GM12878 (cell line): ENCODE measurements around the gene C16orf90. TPM values are rescaled to one million over a fixed set of nuclear protein-coding genes. Genes with fewer than 3 reads are reported as not detected.
A peak's percentile ranks its signal among the peaks of the same experiment; 100 is the strongest.

Experiments used
- CHD2 ChIP-seq: IDR thresholded peaks from 2 replicates; pipeline ENCODE4 v1.6.1; 2011; ENCODE audit warnings: low read depth, low read length, improper control_type of control experiment, borderline replicate concordance
- MEF2A ChIP-seq: IDR thresholded peaks from 2 replicates; pipeline ENCODE4 v1.6.1; 2011; ENCODE audit warnings: low read depth, mild to moderate bottlenecking, low read length, moderate library complexity; ENCODE audit not compliant: insufficient read depth
- MYB ChIP-seq: fragments of 150-350 bp; IDR thresholded peaks from 2 replicates; pipeline ENCODE4 v1.6.1; 2014; ENCODE audit warnings: mild to moderate bottlenecking, low read depth, low read length, borderline replicate concordance
- NFYB ChIP-seq: IDR thresholded peaks from 2 replicates; pipeline ENCODE4 v1.6.1; 2011; ENCODE audit warnings: low read depth, mild to moderate bottlenecking, low read length, improper control_type of control experiment, moderate library complexity; ENCODE audit not compliant: insufficient read depth
- NRF1 ChIP-seq: conservative IDR thresholded peaks from 2 replicates; pipeline ENCODE4 v1.6.1; 2011; ENCODE audit warnings: mild to moderate bottlenecking, low read depth, low read length, improper control_type of control experiment
- POLR2A ChIP-seq: IDR thresholded peaks from 2 replicates; pipeline ENCODE4 v1.6.1; 2011; ENCODE audit warnings: low read depth, mild to moderate bottlenecking, low read length
- RBBP5 ChIP-seq: fragments of 200-600 bp; sonication (generic); conservative IDR thresholded peaks from 2 replicates; pipeline ENCODE4 v1.6.1; 2016
- SIX5 ChIP-seq: IDR thresholded peaks from 2 replicates; pipeline ENCODE4 v1.6.1; 2011; ENCODE audit warnings: mild to moderate bottlenecking, low read depth, low read length, moderate library complexity; ENCODE audit not compliant: severe bottlenecking
- polyA plus RNA-seq, 11 experiments: library from polyadenylated mRNA; depleted of rRNA in 4 of 11; unstranded in 6 of 11; stranded (reverse) in 5 of 11; fragments of >200 nt; fragmentation: Nextera tagmentation in 4 of 11; fragmentation: Illumina TruSeq in 1 of 11; extraction: Ambion mirVana in 4 of 11; extraction: Trizol in 1 of 11; gene quantifications; 1 replicate in 1 of 11; 2 replicates in 10 of 11; pipeline versions ENCODE4 v1.2.1 to v1.2.3, GENCODE V29; 2011 to 2016; ENCODE audit warnings: inconsistent platforms in 2 of 11, missing spikeins in 2 of 11, low read depth in 1 of 11
- total RNA-seq, 4 experiments: library from RNA; depleted of rRNA in 3 of 4; stranded (reverse); fragments of >200 nt in 3 of 4; fragmentation: Illumina TruSeq in 1 of 4; extraction: Trizol in 1 of 4; gene quantifications; 2 replicates each; pipeline versions ENCODE4 v1.2.1 to v1.2.3, GENCODE V29; 2013 to 2021
- TF ChIP-seq, protein P1 (sequence below): fragments of 450-650 bp; IDR thresholded peaks from 2 replicates; pipeline ENCODE4 v1.6.1; 2016; ENCODE audit warnings: mild to moderate bottlenecking
- TF ChIP-seq, protein P2 (sequence below): fragments of 450-650 bp; IDR thresholded peaks from 2 replicates; pipeline ENCODE4 v1.6.1; 2016; ENCODE audit warnings: mild to moderate bottlenecking, moderate library complexity, borderline replicate concordance
- TF ChIP-seq, protein P3 (sequence below): fragments of 450-650 bp; IDR thresholded peaks from 2 replicates; pipeline ENCODE4 v1.6.1; 2018; ENCODE audit warnings: mild to moderate bottlenecking, low read depth, moderate library complexity; ENCODE audit not compliant: partially characterized antibody
- TF ChIP-seq, protein P4 (sequence below): fragments of 450-650 bp; formaldehyde crosslinking; IDR thresholded peaks from 2 replicates; pipeline ENCODE4 v1.4.0; 2020; ENCODE audit warnings: mild to moderate bottlenecking, moderate library complexity
- TF ChIP-seq, protein P5 (sequence below): IDR thresholded peaks from 2 replicates; pipeline ENCODE4 v1.6.1; 2011; ENCODE audit warnings: low read depth, low read length, improper control_type of control experiment, borderline replicate concordance

The C16orf90 gene
- total and polyA plus RNA-seq, 10 of the 15 experiments (the other 5 are each of a cell fraction or from before 2014, with no cell fraction given): not detected

DNA sequence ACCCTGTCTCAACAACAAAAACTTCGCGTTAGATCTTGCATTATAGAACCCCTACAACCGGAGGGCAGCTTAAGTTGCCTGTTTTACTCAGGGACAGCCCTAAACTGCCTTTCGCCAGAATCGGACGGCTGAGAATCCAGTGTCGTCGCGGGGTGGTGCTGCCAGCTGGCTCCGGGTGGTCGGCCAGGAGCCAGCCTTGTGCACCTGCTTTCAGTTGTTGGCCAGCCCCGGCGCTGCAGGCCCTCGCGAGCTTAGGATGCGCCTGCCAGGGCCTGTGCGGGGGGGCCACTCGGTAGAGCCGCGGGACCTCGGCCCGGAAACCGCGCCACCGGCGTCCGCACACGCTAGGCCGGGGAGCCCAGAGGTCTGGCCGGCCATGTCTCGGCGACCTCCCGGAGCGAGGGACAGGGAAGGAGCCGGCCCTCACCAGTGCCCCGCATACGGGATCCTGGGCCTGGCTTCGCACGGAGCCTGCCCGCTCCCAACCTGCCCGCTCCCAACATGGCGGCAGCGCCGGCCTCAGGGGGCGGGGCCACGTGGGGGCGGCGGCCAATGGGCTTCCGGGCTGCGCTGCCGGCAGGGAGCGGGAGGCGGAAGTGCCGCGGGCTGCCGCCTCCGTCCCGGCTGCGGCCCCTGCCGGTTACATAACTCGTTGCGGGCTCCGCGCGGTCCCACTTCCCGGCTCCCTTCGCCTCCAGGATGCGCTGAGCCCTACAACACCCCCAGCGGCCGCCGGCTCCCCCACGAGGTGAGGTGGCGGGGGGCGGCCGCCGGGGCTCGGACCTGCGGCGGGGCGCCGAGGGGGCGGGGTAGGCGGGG is 37.6 kb downstream of the C16orf90 start (continued):
- TF ChIP-seq, protein P1, sequence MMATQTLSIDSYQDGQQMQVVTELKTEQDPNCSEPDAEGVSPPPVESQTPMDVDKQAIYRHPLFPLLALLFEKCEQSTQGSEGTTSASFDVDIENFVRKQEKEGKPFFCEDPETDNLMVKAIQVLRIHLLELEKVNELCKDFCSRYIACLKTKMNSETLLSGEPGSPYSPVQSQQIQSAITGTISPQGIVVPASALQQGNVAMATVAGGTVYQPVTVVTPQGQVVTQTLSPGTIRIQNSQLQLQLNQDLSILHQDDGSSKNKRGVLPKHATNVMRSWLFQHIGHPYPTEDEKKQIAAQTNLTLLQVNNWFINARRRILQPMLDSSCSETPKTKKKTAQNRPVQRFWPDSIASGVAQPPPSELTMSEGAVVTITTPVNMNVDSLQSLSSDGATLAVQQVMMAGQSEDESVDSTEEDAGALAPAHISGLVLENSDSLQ: peak; percentile 18; the same call in 1 of the 2 replicates
- TF ChIP-seq, protein P2, sequence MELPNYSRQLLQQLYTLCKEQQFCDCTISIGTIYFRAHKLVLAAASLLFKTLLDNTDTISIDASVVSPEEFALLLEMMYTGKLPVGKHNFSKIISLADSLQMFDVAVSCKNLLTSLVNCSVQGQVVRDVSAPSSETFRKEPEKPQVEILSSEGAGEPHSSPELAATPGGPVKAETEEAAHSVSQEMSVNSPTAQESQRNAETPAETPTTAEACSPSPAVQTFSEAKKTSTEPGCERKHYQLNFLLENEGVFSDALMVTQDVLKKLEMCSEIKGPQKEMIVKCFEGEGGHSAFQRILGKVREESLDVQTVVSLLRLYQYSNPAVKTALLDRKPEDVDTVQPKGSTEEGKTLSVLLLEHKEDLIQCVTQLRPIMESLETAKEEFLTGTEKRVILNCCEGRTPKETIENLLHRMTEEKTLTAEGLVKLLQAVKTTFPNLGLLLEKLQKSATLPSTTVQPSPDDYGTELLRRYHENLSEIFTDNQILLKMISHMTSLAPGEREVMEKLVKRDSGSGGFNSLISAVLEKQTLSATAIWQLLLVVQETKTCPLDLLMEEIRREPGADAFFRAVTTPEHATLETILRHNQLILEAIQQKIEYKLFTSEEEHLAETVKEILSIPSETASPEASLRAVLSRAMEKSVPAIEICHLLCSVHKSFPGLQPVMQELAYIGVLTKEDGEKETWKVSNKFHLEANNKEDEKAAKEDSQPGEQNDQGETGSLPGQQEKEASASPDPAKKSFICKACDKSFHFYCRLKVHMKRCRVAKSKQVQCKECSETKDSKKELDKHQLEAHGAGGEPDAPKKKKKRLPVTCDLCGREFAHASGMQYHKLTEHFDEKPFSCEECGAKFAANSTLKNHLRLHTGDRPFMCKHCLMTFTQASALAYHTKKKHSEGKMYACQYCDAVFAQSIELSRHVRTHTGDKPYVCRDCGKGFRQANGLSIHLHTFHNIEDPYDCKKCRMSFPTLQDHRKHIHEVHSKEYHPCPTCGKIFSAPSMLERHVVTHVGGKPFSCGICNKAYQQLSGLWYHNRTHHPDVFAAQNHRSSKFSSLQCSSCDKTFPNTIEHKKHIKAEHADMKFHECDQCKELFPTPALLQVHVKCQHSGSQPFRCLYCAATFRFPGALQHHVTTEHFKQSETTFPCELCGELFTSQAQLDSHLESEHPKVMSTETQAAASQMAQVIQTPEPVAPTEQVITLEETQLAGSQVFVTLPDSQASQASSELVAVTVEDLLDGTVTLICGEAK: no peak
- TF ChIP-seq, protein P3, sequence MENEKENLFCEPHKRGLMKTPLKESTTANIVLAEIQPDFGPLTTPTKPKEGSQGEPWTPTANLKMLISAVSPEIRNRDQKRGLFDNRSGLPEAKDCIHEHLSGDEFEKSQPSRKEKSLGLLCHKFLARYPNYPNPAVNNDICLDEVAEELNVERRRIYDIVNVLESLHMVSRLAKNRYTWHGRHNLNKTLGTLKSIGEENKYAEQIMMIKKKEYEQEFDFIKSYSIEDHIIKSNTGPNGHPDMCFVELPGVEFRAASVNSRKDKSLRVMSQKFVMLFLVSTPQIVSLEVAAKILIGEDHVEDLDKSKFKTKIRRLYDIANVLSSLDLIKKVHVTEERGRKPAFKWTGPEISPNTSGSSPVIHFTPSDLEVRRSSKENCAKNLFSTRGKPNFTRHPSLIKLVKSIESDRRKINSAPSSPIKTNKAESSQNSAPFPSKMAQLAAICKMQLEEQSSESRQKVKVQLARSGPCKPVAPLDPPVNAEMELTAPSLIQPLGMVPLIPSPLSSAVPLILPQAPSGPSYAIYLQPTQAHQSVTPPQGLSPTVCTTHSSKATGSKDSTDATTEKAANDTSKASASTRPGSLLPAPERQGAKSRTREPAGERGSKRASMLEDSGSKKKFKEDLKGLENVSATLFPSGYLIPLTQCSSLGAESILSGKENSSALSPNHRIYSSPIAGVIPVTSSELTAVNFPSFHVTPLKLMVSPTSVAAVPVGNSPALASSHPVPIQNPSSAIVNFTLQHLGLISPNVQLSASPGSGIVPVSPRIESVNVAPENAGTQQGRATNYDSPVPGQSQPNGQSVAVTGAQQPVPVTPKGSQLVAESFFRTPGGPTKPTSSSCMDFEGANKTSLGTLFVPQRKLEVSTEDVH: no peak
- TF ChIP-seq MEF2A (no peak), CHD2 (peak; percentile 96), POLR2A (peak; percentile 98), MYB (no peak), RBBP5 (no peak), NFYB (peak; percentile 72; the same call in 1 of the 2 replicates), NRF1 (no peak), SIX5 (peak; percentile 54)
- TF ChIP-seq, protein P4, sequence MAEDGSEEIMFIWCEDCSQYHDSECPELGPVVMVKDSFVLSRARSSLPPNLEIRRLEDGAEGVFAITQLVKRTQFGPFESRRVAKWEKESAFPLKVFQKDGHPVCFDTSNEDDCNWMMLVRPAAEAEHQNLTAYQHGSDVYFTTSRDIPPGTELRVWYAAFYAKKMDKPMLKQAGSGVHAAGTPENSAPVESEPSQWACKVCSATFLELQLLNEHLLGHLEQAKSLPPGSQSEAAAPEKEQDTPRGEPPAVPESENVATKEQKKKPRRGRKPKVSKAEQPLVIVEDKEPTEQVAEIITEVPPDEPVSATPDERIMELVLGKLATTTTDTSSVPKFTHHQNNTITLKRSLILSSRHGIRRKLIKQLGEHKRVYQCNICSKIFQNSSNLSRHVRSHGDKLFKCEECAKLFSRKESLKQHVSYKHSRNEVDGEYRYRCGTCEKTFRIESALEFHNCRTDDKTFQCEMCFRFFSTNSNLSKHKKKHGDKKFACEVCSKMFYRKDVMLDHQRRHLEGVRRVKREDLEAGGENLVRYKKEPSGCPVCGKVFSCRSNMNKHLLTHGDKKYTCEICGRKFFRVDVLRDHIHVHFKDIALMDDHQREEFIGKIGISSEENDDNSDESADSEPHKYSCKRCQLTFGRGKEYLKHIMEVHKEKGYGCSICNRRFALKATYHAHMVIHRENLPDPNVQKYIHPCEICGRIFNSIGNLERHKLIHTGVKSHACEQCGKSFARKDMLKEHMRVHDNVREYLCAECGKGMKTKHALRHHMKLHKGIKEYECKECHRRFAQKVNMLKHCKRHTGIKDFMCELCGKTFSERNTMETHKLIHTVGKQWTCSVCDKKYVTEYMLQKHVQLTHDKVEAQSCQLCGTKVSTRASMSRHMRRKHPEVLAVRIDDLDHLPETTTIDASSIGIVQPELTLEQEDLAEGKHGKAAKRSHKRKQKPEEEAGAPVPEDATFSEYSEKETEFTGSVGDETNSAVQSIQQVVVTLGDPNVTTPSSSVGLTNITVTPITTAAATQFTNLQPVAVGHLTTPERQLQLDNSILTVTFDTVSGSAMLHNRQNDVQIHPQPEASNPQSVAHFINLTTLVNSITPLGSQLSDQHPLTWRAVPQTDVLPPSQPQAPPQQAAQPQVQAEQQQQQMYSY (CRISPR knock-in tag): no peak
- TF ChIP-seq, protein P5, sequence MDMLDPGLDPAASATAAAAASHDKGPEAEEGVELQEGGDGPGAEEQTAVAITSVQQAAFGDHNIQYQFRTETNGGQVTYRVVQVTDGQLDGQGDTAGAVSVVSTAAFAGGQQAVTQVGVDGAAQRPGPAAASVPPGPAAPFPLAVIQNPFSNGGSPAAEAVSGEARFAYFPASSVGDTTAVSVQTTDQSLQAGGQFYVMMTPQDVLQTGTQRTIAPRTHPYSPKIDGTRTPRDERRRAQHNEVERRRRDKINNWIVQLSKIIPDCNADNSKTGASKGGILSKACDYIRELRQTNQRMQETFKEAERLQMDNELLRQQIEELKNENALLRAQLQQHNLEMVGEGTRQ: peak; percentile 80
